Endothelial cell of umbilical vein (primary cell): Measurements from ENCODE around the gene COL26A1. TPM values are rescaled to one million over a fixed set of nuclear protein-coding genes. Genes with fewer than 3 reads are reported as not detected.

ENCODE experiments used
- BruUV-seq: library from RNA; stranded (reverse); fragments of 400-500 nt; replicated peaks from 2 replicates; lab custom pipeline; 2021; lab: Mats Ljungman, UMichigan
- CTCF ChIA-PET: fragments of 300-600, 350-600 bp; sonication (Branson Sonifier 250); formaldehyde crosslinking; loops from one replicate; lab custom pipeline; 2021; ENCODE audit warnings: antibody characterized with exemption, inconsistent platforms; lab: Charles Lee
- POLR2A ChIA-PET: fragments of 300-600, 350-600 bp; sonication (Branson Sonifier 250); formaldehyde crosslinking; loops from one replicate; lab custom pipeline; 2021; ENCODE audit warnings: antibody characterized with exemption, inconsistent platforms; lab: Charles Lee
- DNase-seq: peaks from one replicate; pipeline ENCODE4 v3.0.0-alpha.2; 2011; ENCODE audit warnings: low read depth, low spot score
- FAIRE-seq: peaks from 2 replicates; lab custom pipeline; 2011; peaks lifted over from hg19 to GRCh38; lab: Jason Lieb, UNC
- H2AFZ ChIP-seq: 2 replicates; pipeline ENCODE4 v1.6.0; 2012; ENCODE audit warnings: low read depth, low read length, control low read depth, inconsistent platforms
- H3K27ac ChIP-seq: 2 replicates; pipeline ENCODE4 v1.5.1; 2011; ENCODE audit warnings: low read depth, mild to moderate bottlenecking, control low read depth, low read length, moderate library complexity; ENCODE audit not compliant: insufficient read depth
- H3K27me3 ChIP-seq, 2 experiments: 2 replicates each; pipeline versions ENCODE4 v1.6.0 to v1.6.1; 2011; ENCODE audit warnings: low read length in 2 of 2, mixed read lengths in 1 of 2; ENCODE audit not compliant: control insufficient read depth in 2 of 2, insufficient read depth in 2 of 2
- H3K36me3 ChIP-seq, 2 experiments: 2 replicates in 1 of 2; 3 replicates in 1 of 2; pipeline ENCODE4 v1.5.1; 2011; ENCODE audit warnings: low read length in 2 of 2, mild to moderate bottlenecking in 1 of 2, moderate library complexity in 1 of 2; ENCODE audit not compliant: control insufficient read depth in 2 of 2, insufficient read depth in 2 of 2; ENCODE audit errors: extremely low read depth in 1 of 2
- H3K4me1 ChIP-seq: 3 replicates; pipeline ENCODE4 v1.5.1; 2011; ENCODE audit warnings: mild to moderate bottlenecking, low read length; ENCODE audit not compliant: control insufficient read depth, insufficient read depth; ENCODE audit errors: extremely low read depth
- H3K4me2 ChIP-seq: 2 replicates; pipeline ENCODE4 v1.6.1; 2011; ENCODE audit warnings: low read length, control low read depth, mixed read lengths; ENCODE audit not compliant: insufficient read depth
- H3K4me3 ChIP-seq, 3 experiments: fragments of 200-600 bp in 1 of 3; sonication (generic), shearing (Covaris generic) in 1 of 3; replicated peaks in 1 of 3; 2 replicates each; pipeline ENCODE4 v1.5.1; 2011 to 2016; ENCODE audit warnings: control low read depth in 3 of 3, low read length in 3 of 3, mild to moderate bottlenecking in 2 of 3, inconsistent platforms in 1 of 3, low read depth in 1 of 3, moderate library complexity in 1 of 3; ENCODE audit not compliant: insufficient read depth in 1 of 3
- H3K79me2 ChIP-seq: 2 replicates; pipeline ENCODE4 v1.6.0; 2012; ENCODE audit warnings: low read length, inconsistent platforms; ENCODE audit not compliant: control insufficient read depth, insufficient read depth
- H3K9ac ChIP-seq: replicated peaks from 2 replicates; pipeline ENCODE3; 2011; ENCODE audit warnings: low read length, control low read depth; ENCODE audit not compliant: insufficient read depth; ENCODE audit errors: extremely low read depth
- H3K9me1 ChIP-seq: replicated peaks from 3 replicates; pipeline ENCODE4 v1.6.0; 2011; ENCODE audit warnings: mild to moderate bottlenecking, low read length; ENCODE audit not compliant: control insufficient read depth, insufficient read depth; ENCODE audit errors: extremely low read depth
- H3K9me3 ChIP-seq: replicated peaks from 2 replicates; pipeline ENCODE4 v1.5.1; 2012; ENCODE audit warnings: low read length, inconsistent platforms; ENCODE audit not compliant: control insufficient read depth, insufficient read depth
- H4K20me1 ChIP-seq: replicated peaks from 2 replicates; pipeline ENCODE3; 2011; ENCODE audit warnings: mild to moderate bottlenecking, low read length; ENCODE audit not compliant: control insufficient read depth, insufficient read depth; ENCODE audit errors: extremely low read depth
- CTCF ChIP-seq, 2 donors: IDR thresholded peaks; 1 replicate in 1 of 2; 2 replicates in 1 of 2; pipeline ENCODE4 v1.5.1; 2011; ENCODE audit warnings: low read length in 2 of 2, mild to moderate bottlenecking in 2 of 2, moderate library complexity in 2 of 2, control low read depth in 1 of 2, inconsistent platforms in 1 of 2, low read depth in 1 of 2; ENCODE audit not compliant: insufficient read depth in 1 of 2; ENCODE audit errors: extremely low read depth in 1 of 2
- EZH2 ChIP-seq: IDR thresholded peaks from 2 replicates; pipeline ENCODE4 v1.6.1; 2012; ENCODE audit warnings: borderline replicate concordance, low read depth, mild to moderate bottlenecking, moderate library complexity, low read length, inconsistent platforms; ENCODE audit not compliant: severe bottlenecking
- FOS ChIP-seq: IDR thresholded peaks from 2 replicates; pipeline ENCODE4 v1.6.1; 2011; ENCODE audit warnings: mild to moderate bottlenecking, low read length, moderate library complexity, borderline replicate concordance; ENCODE audit not compliant: insufficient read depth
- GATA2 ChIP-seq: IDR thresholded peaks from 2 replicates; pipeline ENCODE4 v1.7.0; 2011; ENCODE audit warnings: low read depth, mild to moderate bottlenecking, moderate library complexity, mixed read lengths, low read length; ENCODE audit not compliant: insufficient read length, insufficient read depth
- JUN ChIP-seq: IDR thresholded peaks from 2 replicates; pipeline ENCODE4 v1.6.1; 2011; ENCODE audit warnings: borderline replicate concordance, low read depth; ENCODE audit not compliant: insufficient read length, insufficient read depth
- MAX ChIP-seq: IDR thresholded peaks from 2 replicates; pipeline ENCODE4 v1.6.1; 2011; ENCODE audit not compliant: insufficient read depth, insufficient read length
- MYC ChIP-seq: IDR thresholded peaks from one replicate; pipeline ENCODE4 v1.6.1; 2011; ENCODE audit warnings: mild to moderate bottlenecking, low read depth, low read length
- POLR2A ChIP-seq: IDR thresholded peaks from 2 replicates; pipeline ENCODE4 v1.6.1; 2012; ENCODE audit warnings: low read depth, mild to moderate bottlenecking, control low read depth, low read length
- POLR2AphosphoS5 ChIP-seq: IDR thresholded peaks from 2 replicates; pipeline ENCODE4 v1.6.1; 2012; ENCODE audit warnings: low read depth, mild to moderate bottlenecking, control low read depth, low read length, moderate library complexity; ENCODE audit not compliant: insufficient read depth
- dilution Hi-C: fragments of 300-500 bp; cut with MboI; formaldehyde crosslinking; loops from one replicate; pipeline ENCODE4 v1.15.0; 2019; ENCODE audit warnings: low sequenced_read_pairs; ENCODE audit not compliant: extremely low pct_ligation_motif_present
- intact Hi-C: fragments of 100-400 bp; cut with micrococcal nuclease; formaldehyde crosslinking; loops from one replicate; pipeline ENCODE4 v1.10.0; 2022
- polyA plus RNA-seq, 4 experiments: library from polyadenylated mRNA; depleted of rRNA in 3 of 4; stranded (reverse) in 3 of 4; unstranded in 1 of 4; fragments of >200 nt; gene quantifications; 2 replicates each; pipeline versions ENCODE4 v1.2.1 to v1.2.3, GENCODE V29; 2011 to 2012; ENCODE audit warnings: missing spikeins in 1 of 4
- total RNA-seq: library from RNA; stranded (reverse); gene quantifications from 2 replicates; pipeline ENCODE4 v1.2.3, GENCODE V29; 2021

The COL26A1 gene
- total and polyA plus RNA-seq, 2 donors (not counting 3 experiments of a cell fraction or from before 2014, with no cell fraction given) = not detected

- BruUV-seq = no TSS peak
Measured at GRCh38 chr7:101332026-101332425, 30.6 kb upstream of the COL26A1 start.

More at GRCh38 chr7:101332026-101332425, 30.6 kb upstream of the COL26A1 start:
- Histone ChIP-seq H3K79me2 (no peaks in the 10 kb centered on the region), H3K27ac (no peak overlapping the region), H3K4me3 (no peak overlapping the region), H3K4me1 (no peaks in the 10 kb centered on the region), H3K27me3 (peaks cover 2% of the 10 kb centered on the region in 2 experiments), H3K4me2 (no peak overlapping the region), H4K20me1 (no peaks in the 10 kb centered on the region), H3K9me1 (no peaks in the 10 kb centered on the region), H3K36me3 (no peaks in the 10 kb centered on the region), H3K9me3 (no peaks in the 10 kb centered on the region), H3K9ac (no peak overlapping the region), H2AFZ (no peak overlapping the region)
- DNase-seq (no peak), FAIRE-seq (no peak)
- intact Hi-C loops = no loop called here
- dilution Hi-C loops = no loop called here
- no peak for TF ChIP-seq GATA2
- TF ChIP-seq POLR2A = no peak
- no peak for TF ChIP-seq FOS
- no peak for TF ChIP-seq EZH2
- TF ChIP-seq POLR2AphosphoS5 = no peak
- TF ChIP-seq CTCF (IDR thresholded peaks at IDR 0.05; ENCODE audit: extremely low read depth in 1 of 2, insufficient read depth in 1 of 2, low read depth in 1 of 2, low read length in 2 of 2) = no peak
- TF ChIP-seq MAX = no peak
- no peak for TF ChIP-seq MYC
- no peak for TF ChIP-seq JUN
- ChIA-PET POLR2A (no interaction called here), CTCF (no interaction called here)
